Measurements from ENCODE around the gene LITAFD. TPM values are rescaled to one million over a fixed set of nuclear protein-coding genes. Genes with fewer than 3 reads are reported as not detected.

Gene LITAFD
- total RNA-seq, 4 donors from 2014 or later, result not detected

GRCh38 chr16:8858994-8859912, 22.9 kb upstream of the LITAFD start:
- DNase-seq (ENCODE audit: low spot score), result no peak
- TF ChIP-seq, protein P1, sequence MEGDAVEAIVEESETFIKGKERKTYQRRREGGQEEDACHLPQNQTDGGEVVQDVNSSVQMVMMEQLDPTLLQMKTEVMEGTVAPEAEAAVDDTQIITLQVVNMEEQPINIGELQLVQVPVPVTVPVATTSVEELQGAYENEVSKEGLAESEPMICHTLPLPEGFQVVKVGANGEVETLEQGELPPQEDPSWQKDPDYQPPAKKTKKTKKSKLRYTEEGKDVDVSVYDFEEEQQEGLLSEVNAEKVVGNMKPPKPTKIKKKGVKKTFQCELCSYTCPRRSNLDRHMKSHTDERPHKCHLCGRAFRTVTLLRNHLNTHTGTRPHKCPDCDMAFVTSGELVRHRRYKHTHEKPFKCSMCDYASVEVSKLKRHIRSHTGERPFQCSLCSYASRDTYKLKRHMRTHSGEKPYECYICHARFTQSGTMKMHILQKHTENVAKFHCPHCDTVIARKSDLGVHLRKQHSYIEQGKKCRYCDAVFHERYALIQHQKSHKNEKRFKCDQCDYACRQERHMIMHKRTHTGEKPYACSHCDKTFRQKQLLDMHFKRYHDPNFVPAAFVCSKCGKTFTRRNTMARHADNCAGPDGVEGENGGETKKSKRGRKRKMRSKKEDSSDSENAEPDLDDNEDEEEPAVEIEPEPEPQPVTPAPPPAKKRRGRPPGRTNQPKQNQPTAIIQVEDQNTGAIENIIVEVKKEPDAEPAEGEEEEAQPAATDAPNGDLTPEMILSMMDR (IDR thresholded peaks at IDR 0.05), result no peak
- ATAC-seq (ENCODE audit: low FRiP score), result no peak

DNA sequence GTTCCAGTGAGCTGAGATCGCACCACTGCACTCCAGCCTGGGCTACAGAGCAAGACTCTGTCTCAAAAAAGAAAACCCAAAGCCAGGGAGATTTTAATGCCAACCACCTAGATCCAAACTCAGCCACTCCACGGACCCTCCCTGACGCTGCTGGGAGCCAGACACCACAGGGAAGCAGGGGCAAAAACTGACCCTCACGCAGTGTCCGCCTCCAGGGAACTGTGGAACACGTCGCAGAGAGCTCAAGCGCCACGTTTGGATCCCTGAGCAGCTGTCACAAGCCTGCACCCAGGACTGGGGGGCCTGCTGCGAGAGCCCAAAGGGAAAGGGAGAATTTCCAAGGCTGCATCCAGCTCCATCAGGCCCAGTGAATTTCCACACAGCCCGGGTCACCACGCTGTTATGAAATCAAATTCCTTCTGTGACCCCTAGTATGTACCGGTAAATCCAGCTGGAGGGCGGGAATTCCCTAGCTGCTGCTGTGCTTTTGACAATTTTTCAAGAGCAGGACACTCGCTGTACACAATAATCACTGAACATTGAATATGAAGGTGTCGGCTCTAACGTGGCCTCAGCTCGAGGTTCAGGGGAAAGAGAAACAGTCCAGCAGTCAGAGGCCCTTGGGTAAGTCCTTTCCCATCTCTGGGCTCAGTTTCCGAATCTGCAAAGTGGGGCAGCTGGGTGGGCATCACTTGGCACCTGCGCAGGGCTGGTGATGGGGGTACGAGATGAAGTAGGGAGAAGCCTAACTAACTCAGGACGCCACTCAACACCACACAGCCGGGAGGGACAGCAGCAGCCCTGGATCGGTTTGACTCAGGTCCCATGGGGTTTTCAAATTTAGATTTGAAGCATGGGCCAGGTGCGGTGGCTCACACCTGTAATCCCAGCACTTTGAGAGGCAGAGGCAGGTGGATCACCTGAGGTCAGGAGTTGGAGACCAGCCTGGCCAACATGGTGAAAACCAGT, 22.0 kb upstream of the LITAFD start:
- ATAC-seq (ENCODE audit: low FRiP score) (peak; percentile 63), DNase-seq (ENCODE audit: low spot score) (no peak)
- TF ChIP-seq, protein P1 (IDR thresholded peaks at IDR 0.05), result no peak

DNA sequence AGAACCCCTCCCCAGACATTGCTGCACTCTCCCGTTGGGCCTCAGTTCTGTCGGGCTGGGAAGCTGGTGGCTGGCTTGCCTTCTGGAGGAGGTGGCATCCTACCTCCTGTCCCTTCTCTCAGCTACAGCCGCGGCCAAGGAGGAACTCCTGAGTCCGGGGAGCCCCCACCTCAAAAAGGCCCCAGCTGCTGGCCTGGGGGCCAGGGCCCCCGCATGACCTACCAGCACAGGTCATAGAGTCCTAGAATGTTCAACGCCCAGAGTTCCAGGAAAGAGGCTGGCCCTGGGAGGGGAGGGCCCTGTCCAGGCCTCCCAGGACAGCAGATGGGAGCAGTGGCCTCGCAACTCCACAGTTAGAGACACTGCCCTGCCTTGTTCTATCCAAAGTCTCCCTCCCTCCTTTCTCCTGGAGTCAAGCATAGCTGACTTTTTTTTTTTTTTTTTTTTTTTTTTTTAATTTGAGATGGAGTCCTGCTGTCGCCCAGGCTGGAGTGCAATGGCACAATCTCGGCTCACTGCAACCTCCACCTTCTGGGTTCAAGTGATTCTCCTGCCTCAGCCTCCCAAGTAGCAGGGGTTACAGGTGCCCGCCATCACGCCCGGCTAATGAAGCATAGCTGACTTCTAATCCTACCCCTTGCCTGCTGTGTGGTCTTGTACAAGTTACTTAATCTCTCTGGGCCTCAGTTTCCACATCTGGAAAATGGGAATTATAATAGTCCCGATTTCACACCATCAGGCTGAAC, 20.4 kb upstream of the LITAFD start:
- no peak for ATAC-seq (ENCODE audit: low FRiP score)
- no peak for DNase-seq (ENCODE audit: low spot score)
- TF ChIP-seq, protein P1 (IDR thresholded peaks at IDR 0.05), result no peak

DNA sequence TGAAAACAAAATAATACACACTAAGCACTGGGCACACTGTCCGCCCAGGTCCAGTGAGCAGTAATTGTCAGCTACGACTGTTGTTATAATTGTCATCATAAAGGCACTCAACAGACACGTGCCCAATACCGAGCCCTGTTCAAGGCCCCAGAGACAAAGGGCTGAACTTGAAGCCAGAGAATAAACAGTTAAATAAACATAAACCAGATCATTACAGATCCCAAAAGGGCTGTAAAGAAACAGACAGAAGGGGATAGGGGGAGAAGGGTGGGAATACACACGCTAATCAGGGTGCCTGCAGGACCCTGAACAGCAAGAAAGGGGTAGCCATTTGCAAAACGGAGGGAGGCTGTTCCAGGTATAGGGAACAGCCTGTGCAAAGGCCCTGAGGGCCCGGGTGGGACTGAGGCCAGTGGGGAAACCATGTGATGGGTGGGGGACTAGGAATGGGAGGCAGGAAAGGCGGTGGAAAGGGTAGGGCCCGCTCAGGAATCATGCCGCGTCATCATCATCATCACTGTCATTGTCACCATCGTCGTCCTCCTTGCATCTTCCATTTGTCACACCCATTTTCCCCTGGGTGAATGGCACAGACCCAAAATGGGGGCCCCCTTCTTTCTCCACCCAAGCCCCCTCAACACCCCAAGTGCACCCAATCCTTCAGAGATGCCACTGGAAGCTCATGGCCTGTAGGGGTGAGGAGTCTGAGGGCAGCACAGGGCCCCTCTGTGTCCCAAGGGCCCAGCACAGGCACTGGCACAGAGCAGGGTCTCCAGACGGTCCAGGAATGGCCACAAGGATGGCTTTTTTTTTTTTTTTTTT, 19.6 kb upstream of the LITAFD start:
- DNase-seq (ENCODE audit: low spot score), result no peak
- TF ChIP-seq, protein P1 (IDR thresholded peaks at IDR 0.05), result no peak
- ATAC-seq (ENCODE audit: low FRiP score), result no peak

GRCh38 chr16:8863594-8864424, 18.3 kb upstream of the LITAFD start:
- no peak for ATAC-seq (ENCODE audit: low FRiP score)
- TF ChIP-seq, protein P1 (IDR thresholded peaks at IDR 0.05), result no peak
- no peak for DNase-seq (ENCODE audit: low spot score)
